Esophagus (tissue), 2 donors: ENCODE data around the gene MAN2B2. TPM values are rescaled to one million over a fixed set of nuclear protein-coding genes. Genes with fewer than 3 reads are reported as not detected.
A peak's percentile ranks its signal among the peaks of the same experiment; 100 is the strongest.

Experiments
- H3K27ac ChIP-seq, 2 donors: one replicate each; pipeline ENCODE4 v1.5.1; 2013; ENCODE audit warnings: low read depth in 2 of 2, mild to moderate bottlenecking in 2 of 2, inconsistent platforms in 1 of 2, low read length in 1 of 2, moderate library complexity in 1 of 2
- H3K27me3 ChIP-seq, 2 donors: one replicate each; pipeline ENCODE4 v1.6.1; 2013; ENCODE audit warnings: low read length in 2 of 2, control low read depth in 1 of 2, mild to moderate bottlenecking in 1 of 2; ENCODE audit not compliant: insufficient read depth in 2 of 2, control insufficient read depth in 1 of 2
- H3K36me3 ChIP-seq, 2 donors: one replicate each; pipeline ENCODE4 v1.6.1; 2013; ENCODE audit warnings: low read length in 1 of 2; ENCODE audit not compliant: control insufficient read depth in 2 of 2, insufficient read depth in 2 of 2
- H3K4me1 ChIP-seq, 2 donors: one replicate each; pipeline ENCODE4 v1.6.1; 2013; ENCODE audit warnings: low read length in 1 of 2; ENCODE audit not compliant: control insufficient read depth in 2 of 2, insufficient read depth in 2 of 2
- H3K4me3 ChIP-seq, 2 donors: one replicate each; pipeline ENCODE4 v1.5.1; 2013; ENCODE audit warnings: low read length in 2 of 2, mild to moderate bottlenecking in 2 of 2, low read depth in 1 of 2, moderate library complexity in 1 of 2
- H3K9me3 ChIP-seq, 2 donors: one replicate each; pipeline ENCODE4 v1.6.1; 2013; ENCODE audit warnings: mild to moderate bottlenecking in 2 of 2, low read depth in 1 of 2, low read length in 1 of 2, moderate library complexity in 1 of 2; ENCODE audit not compliant: control insufficient read depth in 2 of 2, insufficient read depth in 1 of 2
- WGBS, 2 donors: extraction: QIAGEN DNeasy Blood & Tissue Kit; methylation state at CpG; one replicate each; pipeline ENCODE4 v1.1.7; 2013; 5-methylcytosine and 5-hydroxymethylcytosine counted together
- polyA plus RNA-seq, 2 donors: library from polyadenylated mRNA; stranded (reverse); fragments of 200-250 nt; gene quantifications; one replicate each; pipeline ENCODE4 v1.2.3, GENCODE V29; 2013
- donor health status: healthy with polysubstance abuse.
- donor health status: Bipolar disorder and iron deficiency.

MAN2B2 gene
- polyA plus RNA-seq: 1 to 10 TPM; 6.5 to 7.3 TPM

GRCh38 chr4:6574747-6575502 is at the start of gene MAN2B2:
MAN2B2 (plus strand) TSS chr4:6575189; CDS start chr4:6575211, 22 bp downstream.
- Histone ChIP-seq H3K36me3 (peaks cover 0 to 26% of the 10 kb centered on the region in 2 donors), H3K4me1 (peaks cover 10 to 13% of the 10 kb centered on the region in 2 donors), H3K9me3 (peaks cover 0 to 3% of the 10 kb centered on the region in 2 donors), H3K4me3 (peak within 1 kb of the TSS; percentile 85 to 98), H3K27me3 (no peaks in the 10 kb centered on the region), H3K27ac (peak within 1 kb of the TSS; percentile 26 to 79)
- 1% methylated on average over 60 to 62 of the region's 62 CpGs for WGBS, 2 donors

- peaks cover 0 to 2% of the 10 kb centered on the region in 2 donors for H3K9me3 ChIP-seq
- H3K36me3 ChIP-seq: no peaks in the 10 kb centered on the region
- H3K27ac ChIP-seq: no peak overlapping the region
- 88% methylated on average over 9 of the region's 9 CpGs for WGBS, 2 donors
- H3K4me3 ChIP-seq: no peak overlapping the region
- no peaks in the 10 kb centered on the region for H3K4me1 ChIP-seq
- no peaks in the 10 kb centered on the region for H3K27me3 ChIP-seq
Measured at GRCh38 chr4:6525474-6525873, 49.5 kb upstream of the MAN2B2 start.

- Histone ChIP-seq H3K4me3 (no peak overlapping the region), H3K27ac (no peak overlapping the region), H3K9me3 (peaks cover 0 to 2% of the 10 kb centered on the region in 2 donors), H3K27me3 (no peaks in the 10 kb centered on the region), H3K4me1 (no peaks in the 10 kb centered on the region), H3K36me3 (no peaks in the 10 kb centered on the region)
- WGBS, 2 donors: 58 to 59% methylated on average over 5 of the region's 5 CpGs
Measured at GRCh38 chr4:6526156-6526555, 48.8 kb upstream of the MAN2B2 start.

GRCh38 chr4:6526671-6527091 is 48.3 kb upstream of the MAN2B2 start:
- Histone ChIP-seq H3K27ac (no peak overlapping the region), H3K27me3 (no peaks in the 10 kb centered on the region), H3K4me1 (no peaks in the 10 kb centered on the region), H3K36me3 (no peaks in the 10 kb centered on the region), H3K9me3 (peaks cover 0 to 2% of the 10 kb centered on the region in 2 donors), H3K4me3 (no peak overlapping the region)
- WGBS, 2 donors: 69 to 70% methylated on average over 9 of the region's 9 CpGs

- Histone ChIP-seq H3K9me3 (peaks cover 0 to 2% of the 10 kb centered on the region in 2 donors), H3K27ac (no peak overlapping the region), H3K27me3 (no peaks in the 10 kb centered on the region), H3K4me1 (no peaks in the 10 kb centered on the region), H3K4me3 (no peak overlapping the region), H3K36me3 (no peaks in the 10 kb centered on the region)
- 76 to 79% methylated on average over 8 of the region's 8 CpGs for WGBS, 2 donors
Measured at GRCh38 chr4:6527259-6527658, 47.7 kb upstream of the MAN2B2 start.

- H3K27me3 ChIP-seq: no peaks in the 10 kb centered on the region
- no peaks in the 10 kb centered on the region for H3K4me1 ChIP-seq
- 78 to 79% methylated on average over 26 of the region's 26 CpGs for WGBS, 2 donors
- H3K4me3 ChIP-seq: no peak overlapping the region
- peaks cover 0 to 5% of the 10 kb centered on the region in 2 donors for H3K9me3 ChIP-seq
- H3K36me3 ChIP-seq: no peaks in the 10 kb centered on the region
- no peak overlapping the region for H3K27ac ChIP-seq
Measured at GRCh38 chr4:6527683-6528595, 47.0 kb upstream of the MAN2B2 start.

- 60 to 67% methylated on average over 10 of the region's 10 CpGs for WGBS, 2 donors
- H3K27me3 ChIP-seq: no peaks in the 10 kb centered on the region
Measured at GRCh38 chr4:6529021-6529420, 46.0 kb upstream of the MAN2B2 start.

GRCh38 chr4:6530301-6530700 is 44.7 kb upstream of the MAN2B2 start:
- no peak overlapping the region for H3K27ac ChIP-seq
- no peak overlapping the region for H3K4me3 ChIP-seq
- H3K9me3 ChIP-seq: peaks cover 0 to 5% of the 10 kb centered on the region in 2 donors
- peaks cover 0 to 2% of the 10 kb centered on the region in 2 donors for H3K4me1 ChIP-seq
- no peaks in the 10 kb centered on the region for H3K27me3 ChIP-seq
- WGBS, 2 donors: 85 to 87% methylated on average over 15 of the region's 15 CpGs
- H3K36me3 ChIP-seq: no peaks in the 10 kb centered on the region

More at GRCh38 chr4:6529021-6529420, 46.0 kb upstream of the MAN2B2 start:
- H3K36me3 ChIP-seq: no peaks in the 10 kb centered on the region
- peaks cover 0 to 5% of the 10 kb centered on the region in 2 donors for H3K9me3 ChIP-seq
- no peak overlapping the region for H3K27ac ChIP-seq
- no peak overlapping the region for H3K4me3 ChIP-seq
- H3K4me1 ChIP-seq: no peaks in the 10 kb centered on the region

GRCh38 chr4:6530964-6531363 is 44.0 kb upstream of the MAN2B2 start:
- Histone ChIP-seq H3K4me1 (peaks cover 0 to 2% of the 10 kb centered on the region in 2 donors), H3K27me3 (no peaks in the 10 kb centered on the region), H3K4me3 (no peak overlapping the region), H3K36me3 (no peaks in the 10 kb centered on the region), H3K9me3 (peaks cover 0 to 5% of the 10 kb centered on the region in 2 donors), H3K27ac (no peak overlapping the region)
- 67 to 74% methylated on average over 9 of the region's 9 CpGs for WGBS, 2 donors
